Aortic smooth muscle cell (primary cell): ENCODE measurements around the gene EDRF1. TPM values are rescaled to one million over a fixed set of nuclear protein-coding genes. Genes with fewer than 3 reads are reported as not detected.

Experiments
- total RNA-seq: library from RNA; depleted of rRNA; stranded (reverse); fragments of >200 nt; gene quantifications from 2 replicates; pipeline ENCODE4 v1.2.3, GENCODE V29; 2014

The EDRF1 gene, protein sequence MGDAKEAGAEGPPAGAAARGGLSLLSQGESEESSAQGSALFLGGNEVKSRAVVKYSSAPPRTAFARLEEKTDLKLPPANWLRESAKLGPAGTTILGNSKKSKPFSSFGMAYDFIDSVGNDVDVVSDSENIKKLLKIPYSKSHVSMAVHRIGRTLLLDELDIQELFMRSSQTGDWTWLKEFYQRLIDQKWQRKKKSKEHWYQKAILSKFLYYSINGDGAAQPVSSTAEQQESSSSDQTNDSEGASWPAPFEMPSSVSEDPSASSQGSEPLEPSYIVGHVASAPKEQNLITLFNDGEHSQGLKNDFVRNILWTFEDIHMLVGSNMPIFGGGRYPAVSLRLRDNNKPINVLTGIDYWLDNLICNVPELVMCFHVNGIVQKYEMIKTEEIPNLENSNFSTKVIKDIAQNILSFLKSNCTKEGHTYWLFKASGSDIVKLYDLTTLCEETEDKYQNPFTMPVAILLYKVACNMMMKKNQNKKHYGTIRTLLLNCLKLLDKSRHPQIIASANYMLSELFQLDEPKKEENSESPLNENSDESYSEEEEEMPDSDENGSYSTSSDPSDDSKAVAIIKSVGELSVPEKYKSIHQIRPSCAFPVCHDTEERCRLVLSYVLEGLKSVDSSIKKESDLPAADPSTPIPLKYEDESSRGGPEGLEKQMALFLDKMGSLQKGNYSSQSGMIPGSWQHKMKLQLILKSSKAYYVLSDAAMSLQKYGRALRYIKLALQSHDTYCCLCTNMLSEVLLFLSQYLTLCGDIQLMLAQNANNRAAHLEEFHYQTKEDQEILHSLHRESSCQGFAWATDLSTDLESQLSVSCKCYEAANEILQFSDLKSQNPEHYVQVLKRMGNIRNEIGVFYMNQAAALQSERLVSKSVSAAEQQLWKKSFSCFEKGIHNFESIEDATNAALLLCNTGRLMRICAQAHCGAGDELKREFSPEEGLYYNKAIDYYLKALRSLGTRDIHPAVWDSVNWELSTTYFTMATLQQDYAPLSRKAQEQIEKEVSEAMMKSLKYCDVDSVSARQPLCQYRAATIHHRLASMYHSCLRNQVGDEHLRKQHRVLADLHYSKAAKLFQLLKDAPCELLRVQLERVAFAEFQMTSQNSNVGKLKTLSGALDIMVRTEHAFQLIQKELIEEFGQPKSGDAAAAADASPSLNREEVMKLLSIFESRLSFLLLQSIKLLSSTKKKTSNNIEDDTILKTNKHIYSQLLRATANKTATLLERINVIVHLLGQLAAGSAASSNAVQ
- 17.7 and 20.0 TPM in 2 replicates for total RNA-seq

DNA sequence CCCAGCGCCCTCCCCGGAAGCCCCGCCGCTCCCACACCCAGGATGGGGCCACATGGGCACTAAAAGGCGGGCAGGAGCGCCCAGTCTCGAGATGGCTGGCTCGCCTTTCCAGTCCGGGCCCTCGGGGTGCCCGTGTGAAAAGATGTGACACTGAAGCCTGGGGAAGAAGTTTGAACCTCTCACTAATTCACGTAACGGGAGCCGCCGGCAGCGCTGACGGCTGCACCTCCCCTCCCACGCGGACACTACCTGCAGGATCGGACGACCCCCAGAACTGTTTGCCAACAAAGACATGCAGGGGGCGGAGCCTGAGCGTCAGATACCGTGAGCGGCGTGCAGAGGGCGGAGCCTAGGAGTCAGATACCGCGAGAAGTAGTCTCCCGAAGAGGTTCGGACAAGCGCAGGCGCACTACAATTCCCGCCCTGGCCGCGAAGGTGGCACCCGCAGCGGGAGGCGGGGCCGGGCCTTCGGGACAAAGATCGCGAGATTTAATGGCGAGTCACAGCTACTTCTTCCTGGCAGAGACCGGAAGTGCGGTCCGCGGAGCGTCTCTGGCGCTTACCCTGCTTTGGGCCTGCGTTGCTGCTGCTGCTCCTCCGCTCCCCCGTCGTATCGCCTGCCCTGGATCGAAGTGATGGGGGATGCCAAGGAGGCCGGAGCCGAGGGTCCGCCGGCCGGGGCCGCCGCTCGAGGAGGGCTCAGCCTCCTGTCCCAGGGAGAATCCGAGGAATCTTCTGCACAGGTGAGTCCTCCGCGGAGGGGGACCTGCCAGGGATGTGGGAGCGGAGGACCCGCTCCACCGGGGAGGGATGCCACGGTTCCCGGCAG, at the start of gene EDRF1:
Gene EDRF1, plus strand, starts transcription at position 537 of the 829 bp plus-strand sequence. Its CDS starts 99 bp downstream, at position 636.

DNA sequence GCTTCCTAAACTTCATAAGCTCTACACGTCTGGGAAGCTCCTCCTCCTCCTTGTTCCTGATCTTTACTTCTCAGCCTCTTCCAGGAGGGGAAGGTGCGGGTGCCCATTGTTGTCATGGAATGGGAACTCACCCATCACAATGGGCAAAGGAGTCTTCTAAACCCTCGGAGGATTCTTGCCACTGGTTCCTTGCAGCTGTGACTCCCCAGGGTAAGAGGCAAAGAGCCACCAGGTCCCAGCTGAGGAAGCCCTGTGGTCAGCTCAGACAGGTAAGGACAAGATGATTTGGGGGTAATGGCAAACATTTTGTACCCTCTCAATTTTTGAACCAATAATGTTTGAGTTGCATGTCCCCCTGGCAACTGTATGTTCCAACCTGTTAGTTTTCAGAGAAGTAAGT, 36.4 kb upstream of the EDRF1 start, which contains the start of gene TEX36:
Gene TEX36, minus strand, starts transcription at position 101 of the 400 bp plus-strand sequence. CDS start 174 bp downstream, outside the sequence.

GRCh38 chr10:125775491-125776106, 56.1 kb downstream of the EDRF1 start, which contains the start of gene MMP21:
MMP21 (minus strand) TSS chr10:125775821; CDS start chr10:125775821, 0 bp downstream.

Other genes with a start within 250 kb of the EDRF1 start
- not detected in 2 replicates for gene TEX36, start 36.5 kb upstream of the EDRF1 start, total RNA-seq
- gene MMP21, start 56.1 kb downstream of the EDRF1 start, total RNA-seq: not detected in 2 replicates
- gene UROS, start 103.5 kb downstream of the EDRF1 start, total RNA-seq: 71.5 and 85.1 TPM in 2 replicates
- gene BCCIP, start 103.8 kb downstream of the EDRF1 start, total RNA-seq: 33.3 and 36.9 TPM in 2 replicates
- gene DHX32, start 161.6 kb downstream of the EDRF1 start, total RNA-seq: 29.5 and 30.5 TPM in 2 replicates
- gene FANK1, start 176.9 kb downstream of the EDRF1 start, total RNA-seq: 5.7 and 12.0 TPM in 2 replicates